Left renal pelvis (tissue), 4 donors: ENCODE results near the gene NACC2. TPM values are rescaled to one million over a fixed set of nuclear protein-coding genes. Genes with fewer than 3 reads are reported as not detected.

ENCODE experiments used
- polyA plus RNA-seq, 4 donors: library from polyadenylated mRNA; unstranded; fragments of 120-200 nt; gene quantifications; one replicate each; pipeline ENCODE4 v1.2.1, GENCODE V29; 2013; ENCODE audit not compliant: insufficient read length in 4 of 4

Gene NACC2
- polyA plus RNA-seq, 4 donors, result 5.3 to 9.4 (median 7.4) TPM

Other genes starting within 250 kb of the NACC2 start
- 10 to 100 TPM; 23.2 to 27.7 (median 24.5) TPM for gene CAMSAP1, start 187.7 kb downstream of the NACC2 start, polyA plus RNA-seq
- gene UBAC1, start 133.9 kb downstream of the NACC2 start, polyA plus RNA-seq, result 10 to 100 TPM; 27.3 to 36.1 (median 31.4) TPM
- 10 to 100 TPM; 14.3 to 22.0 (median 15.2) TPM for gene TMEM250, start 23.6 kb upstream of the NACC2 start, polyA plus RNA-seq
- gene LHX3, start 109.8 kb upstream of the NACC2 start, polyA plus RNA-seq, result not detected
- gene QSOX2, start 150.5 kb upstream of the NACC2 start, polyA plus RNA-seq, result 10 to 100 TPM; 14.3 to 20.6 (median 15.5) TPM
- 1 to 10 TPM in 3 of 4 donors, under 1 TPM in 1; 0.07 to 4.7 (median 2.2) TPM for gene CCDC187, start 208.8 kb upstream of the NACC2 start, polyA plus RNA-seq
- gene GPSM1, start 232.2 kb upstream of the NACC2 start, polyA plus RNA-seq, result 10 to 100 TPM; 24.3 to 46.1 (median 29.6) TPM